HL-60/S4 treated with retinoic acid at 250 ng/mL for 4 days and 3 days (cell line): Measurements from ENCODE around the gene PAPSS1.
"Not testable (repeated sequence)": the region's sequence is repeated elsewhere in the genome, so short reads cannot be mapped to it uniquely, and the experiment has no call there.

Source experiments
- in situ Hi-C: fragments of 300-500 bp; cut with MboI; formaldehyde crosslinking; loops from 2 replicates; pipeline ENCODE4 v1.7.0; 2022; ENCODE audit warnings: low sequenced_read_pairs

The PAPSS1 gene

GRCh38 chr4:107691378-107691777 is 28.7 kb downstream of the PAPSS1 start:
- in situ Hi-C loops = no loop called here

- in situ Hi-C loops = no loop called here
Observed at GRCh38 chr4:107689912-107690587, 30.0 kb downstream of the PAPSS1 start.

- in situ Hi-C loops = no loop called here
Observed at GRCh38 chr4:107688421-107688820, 31.6 kb downstream of the PAPSS1 start.

- in situ Hi-C loops = no loop called here
Observed at GRCh38 chr4:107685740-107686139, 34.3 kb downstream of the PAPSS1 start.

- in situ Hi-C loops = no loop called here
Observed at GRCh38 chr4:107683873-107684272, 36.2 kb downstream of the PAPSS1 start.

- in situ Hi-C loops = no loop called here
Observed at GRCh38 chr4:107682306-107682705, 37.7 kb downstream of the PAPSS1 start.

GRCh38 chr4:107669068-107669467 is 51.0 kb downstream of the PAPSS1 start:
- in situ Hi-C loops = no loop called here

GRCh38 chr4:107666134-107666533 is 53.9 kb downstream of the PAPSS1 start:
- in situ Hi-C loops = no loop called here

GRCh38 chr4:107665001-107665400 is 55.0 kb downstream of the PAPSS1 start:
- in situ Hi-C loops = no loop called here

GRCh38 chr4:107658400-107659336 is 61.4 kb downstream of the PAPSS1 start:
- in situ Hi-C loops = no loop called here

- in situ Hi-C loops = no loop called here
Observed at GRCh38 chr4:107655289-107655688, 64.7 kb downstream of the PAPSS1 start.

GRCh38 chr4:107654694-107655093 is 65.3 kb downstream of the PAPSS1 start:
- in situ Hi-C loops = no loop called here

- in situ Hi-C loops = not testable (repeated sequence)
Observed at GRCh38 chr4:107651408-107651807, 68.6 kb downstream of the PAPSS1 start.

GRCh38 chr4:107650251-107650650 is 69.8 kb downstream of the PAPSS1 start:
- in situ Hi-C loops = no loop called here

- in situ Hi-C loops = no loop called here
Observed at GRCh38 chr4:107648178-107648991, 71.6 kb downstream of the PAPSS1 start.

- in situ Hi-C loops = no loop called here
Observed at GRCh38 chr4:107647591-107647990, 72.4 kb downstream of the PAPSS1 start.

- in situ Hi-C loops = no loop called here
Observed at GRCh38 chr4:107645604-107646003, 74.4 kb downstream of the PAPSS1 start.

- in situ Hi-C loops = no loop called here
Observed at GRCh38 chr4:107643021-107643420, 77.0 kb downstream of the PAPSS1 start.

- in situ Hi-C loops = no loop called here
Observed at GRCh38 chr4:107640878-107641277, 79.2 kb downstream of the PAPSS1 start.

- in situ Hi-C loops = no loop called here
Observed at GRCh38 chr4:107640197-107640596, 79.8 kb downstream of the PAPSS1 start.

GRCh38 chr4:107635735-107636134 is 84.3 kb downstream of the PAPSS1 start:
- in situ Hi-C loops = no loop called here
